ENCODE measurements around the gene SCMH1. TPM values are rescaled to one million over a fixed set of nuclear protein-coding genes. Genes with fewer than 3 reads are reported as not detected.
A peak's percentile ranks its signal among the peaks of the same experiment; 100 is the strongest.

SCMH1 gene
- total and polyA plus RNA-seq, 2 donors (not counting 3 experiments of a cell fraction or from before 2014, with no cell fraction given) = 39.9 to 40.7 TPM

DNA sequence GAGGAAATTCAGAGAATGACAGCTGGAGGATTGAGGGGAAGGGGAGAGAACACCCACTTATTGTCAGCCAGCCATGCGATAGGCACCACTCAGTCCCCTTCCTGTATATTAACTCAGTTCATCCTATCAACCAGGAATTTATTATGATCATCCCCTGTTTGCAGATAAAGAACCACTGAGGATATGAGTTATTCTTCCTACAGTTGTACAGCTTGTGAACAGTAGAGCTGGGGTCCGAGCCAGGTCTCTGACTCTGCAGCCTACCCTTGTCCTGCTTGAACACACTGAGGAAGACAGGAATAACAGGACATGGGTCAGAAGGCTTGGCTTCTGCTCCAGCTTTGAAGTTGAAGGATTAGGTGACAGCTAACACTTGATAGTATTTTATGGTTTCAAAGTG, 42.0 kb upstream of the SCMH1 start:
- H3K27me3 ChIP-seq (ENCODE audit: control insufficient read depth in 2 of 2, insufficient read depth in 2 of 2, low read length in 2 of 2) = peaks cover 0 to 4% of the 10 kb centered on the region in 2 experiments
- dilution Hi-C loops (cut with MboI; ENCODE audit: extremely low pct_ligation_motif_present, low sequenced_read_pairs) = no loop called here

DNA sequence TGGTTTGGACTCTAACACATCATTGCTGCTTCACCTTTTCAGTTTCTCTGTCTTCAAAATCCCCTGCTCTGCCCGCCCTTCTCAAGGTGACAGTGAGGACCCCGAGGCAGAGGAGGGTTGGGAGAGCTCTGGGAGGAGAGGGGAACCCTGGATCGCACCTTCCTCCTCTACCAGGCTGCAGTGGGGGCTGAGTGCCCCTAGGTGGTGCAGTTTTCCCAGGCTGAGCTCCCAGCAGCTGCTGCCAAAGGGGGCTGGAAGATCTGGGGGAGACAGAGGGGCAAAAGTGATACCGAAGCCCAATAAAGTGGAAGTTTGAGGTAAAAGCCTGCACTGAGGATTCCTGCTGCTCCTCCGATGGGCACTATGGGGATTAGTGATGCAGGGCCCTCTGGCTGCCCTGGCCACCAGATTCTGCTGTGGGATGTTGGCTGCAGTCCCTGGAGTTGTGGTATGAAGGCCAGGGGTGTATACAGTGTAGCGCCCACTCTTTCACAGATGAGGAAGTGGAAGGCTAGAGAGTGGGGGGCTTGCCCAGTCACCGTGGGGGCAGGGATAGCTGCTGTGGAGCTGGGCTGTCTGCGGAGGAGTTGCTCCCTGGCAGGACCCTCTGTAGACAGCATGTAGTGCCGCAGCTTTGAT, 40.7 kb upstream of the SCMH1 start:
- no TSS peak for BruUV-seq (replicated peaks)
- intact Hi-C loops (cut with micrococcal nuclease) (loop anchor here (1.0 kb wide), 2 partner anchors 135 to 150 kb away; no protein-coding TSS in a partner anchor), dilution Hi-C loops (cut with MboI; ENCODE audit: extremely low pct_ligation_motif_present, low sequenced_read_pairs) (no loop called here)
- ChIA-PET POLR2A (no interaction called here), CTCF (interaction anchor here (0.8 to 7.4 kb wide), 53 partner anchors 10 to 258 kb away, joined by 3 to 114 read pairs (median 4); partner anchors contain the start of gene FOXO6)
- TF ChIP-seq GATA2 (IDR thresholded peaks at IDR 0.05; ENCODE audit: insufficient read depth, insufficient read length, low read depth, low read length) = no peak
- TF ChIP-seq, protein P1, sequence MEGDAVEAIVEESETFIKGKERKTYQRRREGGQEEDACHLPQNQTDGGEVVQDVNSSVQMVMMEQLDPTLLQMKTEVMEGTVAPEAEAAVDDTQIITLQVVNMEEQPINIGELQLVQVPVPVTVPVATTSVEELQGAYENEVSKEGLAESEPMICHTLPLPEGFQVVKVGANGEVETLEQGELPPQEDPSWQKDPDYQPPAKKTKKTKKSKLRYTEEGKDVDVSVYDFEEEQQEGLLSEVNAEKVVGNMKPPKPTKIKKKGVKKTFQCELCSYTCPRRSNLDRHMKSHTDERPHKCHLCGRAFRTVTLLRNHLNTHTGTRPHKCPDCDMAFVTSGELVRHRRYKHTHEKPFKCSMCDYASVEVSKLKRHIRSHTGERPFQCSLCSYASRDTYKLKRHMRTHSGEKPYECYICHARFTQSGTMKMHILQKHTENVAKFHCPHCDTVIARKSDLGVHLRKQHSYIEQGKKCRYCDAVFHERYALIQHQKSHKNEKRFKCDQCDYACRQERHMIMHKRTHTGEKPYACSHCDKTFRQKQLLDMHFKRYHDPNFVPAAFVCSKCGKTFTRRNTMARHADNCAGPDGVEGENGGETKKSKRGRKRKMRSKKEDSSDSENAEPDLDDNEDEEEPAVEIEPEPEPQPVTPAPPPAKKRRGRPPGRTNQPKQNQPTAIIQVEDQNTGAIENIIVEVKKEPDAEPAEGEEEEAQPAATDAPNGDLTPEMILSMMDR (IDR thresholded peaks at IDR 0.05; ENCODE audit: extremely low read depth in 1 of 2, insufficient read depth in 1 of 2, low read depth in 1 of 2, low read length in 2 of 2) = peak; percentile 80 to 91
- FAIRE-seq = peak; percentile 79
- H3K36me3 ChIP-seq (ENCODE audit: control insufficient read depth in 2 of 2, extremely low read depth in 1 of 2, insufficient read depth in 2 of 2, low read length in 2 of 2) = no peaks in the 10 kb centered on the region
- H3K4me1 ChIP-seq (ENCODE audit: control insufficient read depth, extremely low read depth, insufficient read depth, low read length) = peaks cover 11% of the 10 kb centered on the region
- H3K4me3 ChIP-seq (replicated peaks in 1 of 3; ENCODE audit: insufficient read depth in 1 of 3, low read depth in 1 of 3, low read length in 3 of 3) = no peak overlapping the region
- H3K9ac ChIP-seq (replicated peaks; ENCODE audit: extremely low read depth, insufficient read depth, low read length) = no peak overlapping the region
- H3K9me1 ChIP-seq (replicated peaks; ENCODE audit: control insufficient read depth, extremely low read depth, insufficient read depth, low read length) = no peaks in the 10 kb centered on the region
- no peak overlapping the region for H3K27ac ChIP-seq (ENCODE audit: insufficient read depth, low read depth, low read length)
- no peaks in the 10 kb centered on the region for H3K9me3 ChIP-seq (replicated peaks; ENCODE audit: control insufficient read depth, insufficient read depth, low read length)
- H3K4me2 ChIP-seq (ENCODE audit: insufficient read depth, low read length) = no peak overlapping the region
- H3K27me3 ChIP-seq (ENCODE audit: control insufficient read depth in 2 of 2, insufficient read depth in 2 of 2, low read length in 2 of 2) = peaks cover 0 to 4% of the 10 kb centered on the region in 2 experiments
- peak; percentile 30 for DNase-seq (ENCODE audit: low read depth, low spot score)
- no peaks in the 10 kb centered on the region for H4K20me1 ChIP-seq (replicated peaks; ENCODE audit: control insufficient read depth, extremely low read depth, insufficient read depth, low read length)
- H2AFZ ChIP-seq (ENCODE audit: low read depth, low read length) = no peak overlapping the region
- no peaks in the 10 kb centered on the region for H3K79me2 ChIP-seq (ENCODE audit: control insufficient read depth, insufficient read depth, low read length)

More for the DNA sequence above, 42.0 kb upstream of the SCMH1 start:
- no peak for FAIRE-seq
- Histone ChIP-seq H3K27ac (ENCODE audit: insufficient read depth, low read depth, low read length) (no peak overlapping the region), H3K9me1 (replicated peaks; ENCODE audit: control insufficient read depth, extremely low read depth, insufficient read depth, low read length) (no peaks in the 10 kb centered on the region), H3K4me1 (ENCODE audit: control insufficient read depth, extremely low read depth, insufficient read depth, low read length) (peaks cover 11% of the 10 kb centered on the region), H3K9ac (replicated peaks; ENCODE audit: extremely low read depth, insufficient read depth, low read length) (no peak overlapping the region), H3K9me3 (replicated peaks; ENCODE audit: control insufficient read depth, insufficient read depth, low read length) (no peaks in the 10 kb centered on the region), H2AFZ (ENCODE audit: low read depth, low read length) (peak overlapping the region; percentile 19), H4K20me1 (replicated peaks; ENCODE audit: control insufficient read depth, extremely low read depth, insufficient read depth, low read length) (no peaks in the 10 kb centered on the region), H3K36me3 (ENCODE audit: control insufficient read depth in 2 of 2, extremely low read depth in 1 of 2, insufficient read depth in 2 of 2, low read length in 2 of 2) (no peaks in the 10 kb centered on the region), H3K4me2 (ENCODE audit: insufficient read depth, low read length) (no peak overlapping the region), H3K4me3 (replicated peaks in 1 of 3; ENCODE audit: insufficient read depth in 1 of 3, low read depth in 1 of 3, low read length in 3 of 3) (no peak overlapping the region), H3K79me2 (ENCODE audit: control insufficient read depth, insufficient read depth, low read length) (no peaks in the 10 kb centered on the region)
- peak; percentile 14 for DNase-seq (ENCODE audit: low read depth, low spot score)
- intact Hi-C loops (cut with micrococcal nuclease) = no loop called here
- TF ChIP-seq MYC (IDR thresholded peaks at IDR 0.05; ENCODE audit: low read depth, low read length) = no peak
- peak; percentile 91 for TF ChIP-seq GATA2 (IDR thresholded peaks at IDR 0.05; ENCODE audit: insufficient read depth, insufficient read length, low read depth, low read length)
- TF ChIP-seq FOS (IDR thresholded peaks at IDR 0.05; ENCODE audit: borderline replicate concordance, insufficient read depth, low read length) = peak; percentile 53
- TF ChIP-seq POLR2A (IDR thresholded peaks at IDR 0.05; ENCODE audit: low read depth, low read length) = no peak
- POLR2A ChIA-PET = no interaction called here
- no TSS peak for BruUV-seq (replicated peaks)
- CTCF ChIA-PET = interaction anchor here (0.6 to 7.4 kb wide), 18 partner anchors 10 to 440 kb away, joined by 3 to 114 read pairs (median 15); partner anchors contain the start of gene FOXO6

Data from endothelial cell of umbilical vein (primary cell).